A673 (cell line): ENCODE data around the gene ZNF586.
"Not testable (repeated sequence)": the region's sequence is repeated elsewhere in the genome, so short reads cannot be mapped to it uniquely, and the experiment has no call there.

Experiments used
- CTCF ChIP-seq: fragments of 300-800, 200-600 bp; sonication (generic); conservative IDR thresholded peaks from 2 replicates; pipeline ENCODE4 v1.5.1; 2017; ENCODE audit warnings: low read depth, mild to moderate bottlenecking, antibody characterized with exemption, low read length, moderate library complexity, mixed read lengths
- EZH2 ChIP-seq: fragments of 200-600 bp; sonication (generic); IDR thresholded peaks from 2 replicates; pipeline ENCODE4 v1.6.1; 2017; ENCODE audit warnings: borderline replicate concordance, low read depth, mild to moderate bottlenecking, mixed read lengths, antibody characterized with exemption, low read length; ENCODE audit not compliant: poor library complexity, severe bottlenecking

GRCh38 chr19:57821095-57821494 lies 51.6 kb downstream of the ZNF586 start:
- TF ChIP-seq CTCF, EZH2: not testable (repeated sequence)
